NCI-H524 treated with DMSO at 0.1 percent for 48 hours (cell line): ENCODE measurements around the gene NEK4.
"Not testable (repeated sequence)": the region's sequence is repeated elsewhere in the genome, so short reads cannot be mapped to it uniquely, and the experiment has no call there.

Source experiments
- DNase-seq: peaks from one replicate; lab custom pipeline; 2025; lab: John Stamatoyannopoulos, UW

Gene NEK4

DNA sequence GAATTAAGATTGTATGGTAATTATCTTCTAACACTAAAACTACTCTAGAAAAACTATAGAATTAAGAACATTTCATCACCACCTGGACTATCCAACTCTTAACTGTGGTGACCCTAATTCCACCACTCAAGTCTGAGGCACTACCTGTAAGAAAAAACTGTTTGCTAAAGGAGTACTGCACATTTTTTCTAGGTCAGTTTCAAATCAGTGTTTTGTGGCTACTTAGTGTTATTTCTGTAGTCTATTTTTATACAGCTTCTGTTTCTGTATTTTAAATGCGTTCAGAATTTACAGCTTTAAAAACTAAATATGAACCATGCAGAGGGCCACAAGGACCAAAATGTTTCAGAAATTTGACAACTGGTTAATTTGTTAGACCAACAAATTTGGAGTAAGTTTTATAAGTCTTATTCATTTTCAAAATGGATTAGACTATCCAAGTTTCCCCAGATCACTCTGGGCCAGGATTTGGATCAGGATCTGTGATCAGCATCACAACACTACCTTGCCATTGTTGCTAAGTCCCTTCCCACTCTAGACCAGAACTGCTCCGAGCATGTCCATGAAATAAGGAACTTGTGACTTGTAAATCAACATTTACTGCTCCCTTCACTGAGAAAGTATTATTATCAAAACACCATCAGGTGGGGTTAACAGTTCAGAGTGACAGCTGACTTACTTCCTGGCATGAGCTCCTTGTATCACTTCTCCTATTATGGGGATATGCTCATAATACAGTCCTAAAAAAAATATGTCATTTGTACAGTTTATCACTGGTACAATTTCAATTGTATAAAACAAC is 73.7 kb downstream of the NEK4 start:
- DNase-seq: no peak

DNA sequence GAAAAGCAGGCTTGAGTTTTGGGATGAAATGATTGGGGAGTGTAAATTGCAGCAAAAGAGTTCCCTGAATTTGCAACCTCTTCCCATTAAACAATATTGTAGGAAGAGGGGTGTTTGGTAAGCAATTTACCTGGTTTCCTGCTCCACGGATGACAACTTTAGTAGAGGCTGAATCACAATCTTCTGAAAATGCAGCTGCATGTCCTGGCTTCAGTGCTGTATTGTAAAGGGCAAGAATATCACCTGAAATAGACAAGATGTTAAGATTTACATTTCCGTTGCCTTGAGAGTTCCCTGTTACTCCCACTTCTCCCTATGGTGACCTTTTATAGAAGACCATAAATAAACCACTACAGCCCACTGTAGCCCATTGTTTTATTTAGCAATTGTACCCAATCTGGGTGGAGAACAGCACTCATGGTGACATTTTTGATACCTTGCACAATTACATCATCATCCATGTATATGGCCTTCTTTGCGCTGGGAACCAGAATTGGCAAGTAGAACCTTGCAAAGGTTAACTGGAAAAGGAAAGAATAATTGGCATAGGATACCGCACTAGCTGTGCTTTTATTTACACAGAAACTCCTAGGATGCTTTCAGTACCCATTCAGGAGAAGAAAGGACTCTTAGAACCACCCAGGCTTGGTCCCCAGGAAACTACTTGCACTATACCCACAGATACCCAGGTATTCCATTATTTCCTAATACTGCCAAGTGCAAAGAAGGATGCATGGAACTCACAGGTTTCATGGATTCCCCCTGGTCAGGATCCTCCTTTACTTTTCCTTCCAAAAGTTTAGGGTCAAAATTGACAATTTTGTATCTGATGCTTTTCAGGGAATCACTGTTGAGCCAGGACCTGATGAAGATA is 74.7 kb downstream of the NEK4 start:
- no peak for DNase-seq

DNA sequence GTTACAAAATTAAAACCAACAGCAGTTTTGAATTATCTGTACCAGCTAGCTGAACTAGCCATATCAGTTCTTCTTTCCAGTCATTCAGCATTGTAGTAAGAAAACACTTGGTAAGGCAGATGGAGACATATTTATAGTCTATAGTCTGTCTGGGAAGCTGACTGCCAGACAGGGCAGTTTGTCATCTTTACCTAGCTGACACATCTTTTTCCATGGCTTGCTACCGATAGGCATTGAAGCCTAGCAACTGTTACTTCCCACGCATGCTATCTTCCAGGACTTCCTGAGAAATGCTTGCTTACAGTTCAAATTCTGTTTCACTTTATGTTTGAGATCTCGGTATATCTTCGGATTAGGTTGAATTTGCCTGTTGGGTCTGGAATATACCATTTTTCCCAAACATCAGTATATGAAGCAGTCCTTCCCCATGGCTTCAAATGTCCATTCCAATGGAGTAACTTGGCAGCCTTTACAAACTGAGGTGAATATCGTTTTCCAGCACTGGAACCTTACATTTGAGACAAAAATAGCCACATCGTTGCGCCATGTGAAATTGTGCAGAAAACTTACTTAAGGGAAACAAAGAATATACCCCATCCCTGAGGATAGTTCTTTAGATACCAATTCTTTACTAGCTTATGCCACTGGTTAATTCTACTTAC is 76.1 kb downstream of the NEK4 start:
- DNase-seq: no peak

DNA sequence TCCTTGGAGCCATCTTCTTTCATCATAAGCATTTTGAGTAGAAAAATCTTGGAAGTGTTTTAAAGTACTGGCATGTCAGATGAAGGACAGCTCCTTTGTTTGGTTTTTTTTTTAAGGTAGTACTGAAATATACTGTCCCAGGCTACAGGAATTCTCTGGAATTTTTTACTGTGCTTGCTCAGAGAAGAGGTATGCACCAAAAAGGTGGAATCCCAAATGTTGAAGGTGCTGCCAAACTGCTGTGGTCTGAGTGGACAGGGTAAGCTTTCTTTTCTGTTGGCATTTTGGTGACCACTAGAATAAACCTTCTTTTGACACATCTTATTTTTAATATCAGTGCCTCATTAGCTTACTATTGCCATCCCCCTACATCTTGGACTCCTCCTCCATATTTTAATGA is 77.7 kb downstream of the NEK4 start:
- DNase-seq: no peak

DNA sequence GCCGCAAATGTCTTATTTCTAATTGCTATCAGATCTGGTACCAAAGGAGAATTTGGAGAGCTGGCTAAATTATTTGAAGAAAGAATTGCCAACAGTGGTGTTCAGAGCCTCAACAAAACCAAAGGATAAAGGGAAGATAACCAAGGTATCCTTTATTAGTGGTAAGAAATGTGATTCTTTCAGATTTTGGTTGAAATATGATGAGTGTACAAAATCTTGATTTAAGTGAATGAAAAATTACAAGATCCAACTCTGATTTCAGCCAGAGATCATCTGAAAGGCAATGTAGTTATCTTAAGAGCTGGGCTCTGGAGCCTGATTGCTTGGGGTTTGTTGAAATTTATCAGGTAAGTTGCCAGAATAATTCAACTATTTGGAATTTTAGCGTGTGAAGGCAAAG is 80.2 kb downstream of the NEK4 start:
- no peak for DNase-seq

DNA sequence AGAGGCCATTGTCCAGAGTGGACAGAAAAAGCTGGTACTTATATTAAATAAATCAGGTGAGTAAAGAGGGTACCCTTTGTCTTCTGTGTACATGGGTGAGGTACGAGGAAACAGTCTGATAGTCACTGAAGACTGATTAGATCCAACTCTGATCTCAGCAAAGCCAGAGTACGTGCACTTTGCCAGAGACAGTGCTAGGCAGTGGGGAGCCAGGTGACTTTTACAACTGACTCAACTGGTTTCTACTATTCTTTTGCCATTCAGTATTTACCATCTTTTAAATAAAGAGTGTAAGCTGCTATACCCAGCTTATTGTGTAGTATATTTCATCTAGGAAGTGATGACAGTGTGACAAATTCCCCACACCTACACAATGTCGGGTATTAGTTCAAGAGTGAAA is 81.6 kb downstream of the NEK4 start:
- DNase-seq: no peak

DNA sequence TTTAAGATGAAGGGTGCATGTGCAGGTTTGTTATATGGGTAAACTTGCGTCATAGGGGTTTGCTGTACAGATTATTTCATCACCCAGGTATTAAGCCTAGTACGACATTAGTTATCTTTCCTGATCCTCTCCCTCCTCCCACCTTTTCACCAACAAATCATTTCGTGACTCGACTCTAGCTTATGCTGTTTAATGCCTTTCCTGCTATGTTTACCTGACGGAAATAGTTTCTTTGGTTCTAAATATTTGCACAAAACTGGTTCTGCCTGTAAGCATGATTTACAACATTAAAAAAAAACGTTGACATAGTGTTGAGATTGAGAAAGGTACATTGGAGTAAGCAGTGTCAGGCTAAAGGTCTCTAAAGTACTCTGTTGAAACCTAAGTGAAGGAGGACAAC is 82.5 kb downstream of the NEK4 start:
- no peak for DNase-seq

DNA sequence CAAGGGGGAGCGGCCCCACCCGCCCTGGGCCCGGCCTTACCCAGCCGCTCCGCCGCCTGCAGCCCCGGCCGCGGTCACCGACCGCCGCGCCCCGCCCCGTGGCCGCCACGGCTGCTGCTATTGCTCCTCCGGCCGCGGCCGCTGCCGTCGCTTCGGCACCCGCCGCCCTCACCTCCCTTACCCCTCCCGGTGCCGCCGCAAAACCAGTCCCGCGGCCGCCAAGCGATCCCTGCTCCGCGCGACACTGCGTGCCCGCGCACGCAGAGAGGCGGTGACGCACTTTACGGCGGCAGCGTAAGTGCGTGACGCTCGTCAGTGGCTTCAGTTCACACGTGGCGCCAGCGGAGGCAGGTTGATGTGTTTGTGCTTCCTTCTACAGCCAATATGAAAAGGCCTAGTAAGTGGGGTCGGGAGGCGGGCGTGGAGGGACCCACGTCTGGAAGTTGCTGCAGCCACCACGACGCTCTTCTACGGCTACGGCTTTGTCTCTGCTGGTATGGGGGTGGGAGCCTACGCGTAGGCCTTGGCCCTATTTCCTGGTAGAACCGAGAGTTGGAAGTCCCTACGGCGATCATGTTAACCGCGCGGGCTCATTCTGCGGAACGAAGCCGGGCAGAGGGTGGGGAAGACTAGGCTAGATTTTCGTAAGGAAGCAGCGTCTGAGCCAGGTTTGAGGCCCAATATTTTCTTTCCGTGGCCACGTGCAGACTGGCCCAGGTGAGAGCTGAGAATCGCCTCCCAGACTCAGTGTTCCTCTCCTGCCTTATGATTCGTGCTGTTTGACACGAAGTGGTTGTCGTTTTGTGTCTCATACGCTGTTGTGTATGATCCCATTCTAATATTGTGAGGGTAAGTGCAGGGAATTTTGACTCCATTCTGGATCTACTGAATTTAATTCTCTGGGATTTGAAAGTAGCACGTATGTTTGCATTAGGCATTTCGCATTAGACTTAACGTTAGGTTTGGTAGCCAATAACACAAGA is 84.7 kb downstream of the NEK4 start, which contains the start of the genes GNL3 and PBRM1:
Gene GNL3, plus strand, starts transcription at position 324 of the 983 bp plus-strand sequence. Its CDS starts 61 bp downstream, at position 385.
Gene PBRM1, minus strand, starts transcription at position 205 of the 983 bp plus-strand sequence.
- peak; percentile 64 for DNase-seq

DNA sequence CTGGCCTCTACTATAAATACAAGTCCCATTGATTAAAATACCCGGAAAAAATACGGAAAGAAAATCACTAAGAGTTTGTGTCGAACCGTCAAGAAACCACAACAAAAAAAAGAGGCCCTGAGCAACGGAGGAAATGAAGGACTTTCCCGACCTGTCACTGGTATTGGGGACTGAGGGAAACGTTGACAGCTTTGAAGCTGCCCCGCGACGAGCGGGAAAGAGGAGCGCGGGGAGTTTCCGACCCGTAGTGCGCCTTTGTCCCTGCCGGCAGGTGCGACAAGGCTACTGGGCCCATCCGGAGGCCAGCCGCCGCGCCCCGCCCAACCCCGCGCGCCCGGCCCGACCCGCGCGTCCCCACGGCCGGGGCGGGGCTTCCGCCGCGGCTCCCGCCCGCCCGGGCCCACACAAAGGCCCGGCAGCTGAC is 85.4 kb downstream of the NEK4 start:
- DNase-seq: peak; percentile 47

DNA sequence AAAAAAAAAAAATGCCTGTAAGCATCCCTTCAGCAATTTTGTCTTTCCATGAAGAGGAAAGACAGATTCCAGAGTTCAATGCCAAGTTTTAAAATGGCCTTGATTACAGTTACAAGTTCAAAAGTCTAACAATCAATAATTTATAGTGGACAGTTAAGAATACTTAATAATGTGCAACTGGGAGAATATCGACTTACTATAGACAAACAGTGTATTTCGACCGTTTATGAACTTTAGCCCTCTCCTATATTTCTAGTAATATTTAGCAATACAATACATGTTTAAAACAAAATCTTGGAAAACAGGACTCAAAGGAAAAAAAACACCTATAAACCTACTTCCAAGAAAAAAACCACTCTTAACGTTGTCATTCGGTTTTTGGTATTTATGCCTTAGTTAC is 86.6 kb downstream of the NEK4 start:
- DNase-seq: no peak

DNA sequence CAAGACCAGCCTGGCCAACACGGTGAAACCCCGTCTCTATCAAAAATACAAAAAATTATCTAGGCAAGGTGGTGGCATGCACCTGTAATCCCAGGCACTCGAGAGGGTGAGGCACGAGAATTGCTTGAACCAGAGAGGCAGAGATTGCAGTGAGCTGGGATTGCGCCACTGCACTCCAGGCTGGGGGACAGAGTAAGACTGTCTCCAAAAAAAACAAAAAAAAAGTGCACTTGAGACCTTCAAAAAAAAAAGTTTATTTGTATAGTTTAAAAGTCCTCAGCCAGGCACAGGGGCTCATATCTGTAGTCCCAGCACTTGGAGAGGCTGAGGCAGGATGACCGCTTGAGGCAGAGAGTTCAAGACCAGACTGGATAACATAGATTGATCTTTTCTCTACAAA is 87.1 kb downstream of the NEK4 start:
- DNase-seq: no peak

DNA sequence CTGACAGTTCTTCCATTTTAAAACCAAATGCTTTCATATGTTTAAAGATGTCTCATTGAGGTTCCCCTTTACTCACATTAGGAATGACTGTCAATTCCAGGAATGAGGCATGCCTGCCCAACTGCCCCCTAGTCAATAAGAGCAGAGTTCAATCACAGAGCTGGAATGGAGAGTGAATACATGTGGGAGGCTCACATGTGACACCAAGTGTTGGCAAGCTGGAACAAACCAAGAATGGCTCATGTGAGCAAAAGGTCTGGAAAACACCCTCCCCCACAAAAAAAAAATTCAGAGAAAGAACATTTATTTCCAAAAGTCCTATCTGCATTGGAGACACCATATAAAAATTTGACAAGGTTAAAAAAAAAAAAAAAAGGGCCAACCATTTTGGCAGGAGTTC is 88.7 kb downstream of the NEK4 start:
- no peak for DNase-seq

DNA sequence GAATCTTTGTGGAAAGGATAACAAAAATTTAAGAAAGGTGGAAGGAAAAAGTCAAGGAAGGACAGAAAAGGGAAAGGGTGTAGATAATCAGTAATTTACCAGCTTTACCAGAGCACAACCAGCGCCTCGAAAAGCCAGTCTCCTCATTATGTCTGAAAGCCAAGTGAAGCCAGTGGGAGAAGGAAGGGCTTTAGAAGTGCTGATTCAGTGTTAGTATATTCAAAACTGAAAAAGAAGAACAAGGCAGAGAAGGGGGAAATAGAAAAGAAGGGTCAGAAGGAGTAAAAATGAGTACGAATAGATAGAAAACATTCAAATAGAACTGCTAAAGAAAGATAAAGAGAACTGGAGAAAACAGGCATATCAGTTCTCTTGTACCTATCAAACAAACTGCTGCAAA is 89.1 kb downstream of the NEK4 start:
- no peak for DNase-seq

DNA sequence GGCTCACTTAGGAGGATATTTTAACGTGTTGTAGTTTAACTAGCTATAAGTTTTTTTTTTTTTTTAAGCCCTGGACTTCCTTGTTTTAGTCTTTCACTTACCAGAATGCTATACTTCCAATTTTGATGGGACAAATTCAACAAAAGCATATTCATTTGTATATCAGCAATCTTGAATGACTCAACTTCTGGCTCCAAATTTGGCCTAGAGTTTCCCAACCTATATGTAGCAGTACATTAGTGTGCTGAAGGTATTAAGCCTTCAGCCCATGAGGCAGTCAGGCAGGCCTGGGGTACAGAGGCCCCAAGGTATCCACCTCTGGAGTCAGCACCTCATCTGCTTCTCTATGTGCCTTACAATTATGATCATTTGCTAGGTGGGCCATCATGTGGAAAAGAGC is 90.9 kb downstream of the NEK4 start:
- no peak for DNase-seq

DNA sequence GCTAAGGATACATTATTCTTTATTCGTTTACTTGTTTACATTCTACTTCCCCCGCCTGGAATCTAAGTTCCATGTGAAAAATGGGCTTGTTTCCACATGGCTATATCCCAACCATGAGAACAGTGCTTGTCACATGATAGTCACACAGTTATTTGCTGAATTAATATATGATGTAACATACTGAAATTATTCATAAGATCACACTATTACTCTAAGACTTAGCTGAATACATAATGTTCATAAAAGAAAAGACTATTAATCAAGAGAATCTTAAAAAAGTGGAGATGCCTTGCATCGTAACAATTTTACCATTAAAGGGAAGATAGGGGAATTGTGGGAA is 91.6 kb downstream of the NEK4 start:
- no peak for DNase-seq

DNA sequence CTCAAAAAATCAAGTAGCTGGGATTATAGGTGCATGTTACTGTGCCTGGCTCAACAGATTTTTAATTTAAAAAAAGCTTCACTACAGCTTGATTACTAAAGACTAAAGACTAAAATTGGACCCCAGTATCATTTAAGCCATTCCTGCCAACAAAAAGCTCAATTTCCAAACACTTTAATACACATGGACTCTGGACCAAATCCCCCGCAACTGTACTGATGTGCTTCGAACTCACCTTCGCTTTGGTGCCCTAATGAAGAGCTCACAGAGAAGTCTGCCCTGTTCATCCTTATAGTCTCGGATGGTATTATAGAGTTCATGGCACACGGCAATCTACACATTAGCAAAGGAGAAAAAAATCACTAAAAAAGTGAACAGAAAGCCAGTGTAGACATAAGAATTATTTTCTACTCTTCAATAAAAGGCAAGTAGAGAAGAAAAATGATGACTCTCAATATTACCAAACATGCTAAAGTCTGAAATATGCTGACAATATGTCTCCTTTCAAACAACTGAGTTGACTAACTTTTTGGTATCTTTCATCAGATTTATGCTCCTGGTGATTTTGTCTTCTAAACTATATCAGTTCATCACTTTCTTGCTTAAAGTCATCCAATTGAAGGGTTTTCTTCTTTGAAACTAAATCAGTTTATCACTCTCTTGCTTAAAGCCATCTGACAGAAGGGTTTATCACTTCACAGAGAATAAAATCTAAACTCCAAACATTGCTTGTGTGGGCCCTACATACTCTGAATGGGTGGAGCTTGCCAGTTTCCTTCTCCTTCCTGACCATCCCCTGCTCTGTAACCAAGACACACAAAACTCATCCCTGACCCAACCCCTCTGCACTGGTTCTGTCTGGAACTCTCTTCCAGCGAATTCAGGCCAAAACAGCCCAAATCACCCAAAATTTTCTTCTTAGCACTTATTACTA is 92.2 kb downstream of the NEK4 start:
- no peak for DNase-seq

DNA sequence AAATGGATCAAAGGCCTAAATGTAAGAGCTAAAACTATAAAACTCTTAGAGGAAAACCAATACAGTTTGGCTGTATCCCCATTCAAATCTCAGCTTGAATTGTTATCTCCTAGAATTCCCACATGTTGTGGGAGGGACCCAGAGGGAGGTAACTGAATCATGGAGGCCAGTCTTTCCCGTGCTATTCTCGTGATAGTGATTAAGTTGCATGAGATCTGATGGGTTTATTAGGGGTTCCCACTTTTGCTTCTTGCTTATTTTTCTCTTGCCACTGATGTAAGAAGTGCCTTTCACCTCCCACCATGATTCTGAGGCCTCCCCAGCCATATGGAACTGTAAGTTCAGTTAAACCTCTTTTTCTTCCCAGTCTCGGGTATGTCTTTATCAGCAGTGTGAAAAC is 94.5 kb downstream of the NEK4 start:
- DNase-seq: not testable (repeated sequence)

DNA sequence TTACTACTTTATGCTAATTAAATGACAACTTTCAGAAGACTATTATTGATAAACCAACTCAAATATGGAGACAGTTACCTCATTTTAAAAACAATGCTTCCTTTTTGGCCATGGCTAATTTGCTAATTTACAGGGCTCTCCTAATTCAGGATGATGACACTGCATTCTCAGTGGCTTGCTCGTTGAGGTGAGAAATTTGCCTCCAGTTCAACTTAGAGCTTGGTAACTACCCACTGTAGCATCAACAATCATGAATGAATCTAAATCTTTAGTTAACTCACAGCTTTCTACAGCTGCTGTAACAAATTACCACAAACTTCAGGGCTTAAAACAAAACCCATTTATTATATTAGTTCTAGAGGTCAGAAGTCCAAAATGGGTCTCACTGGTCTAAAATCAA is 99.1 kb downstream of the NEK4 start:
- DNase-seq: no peak

DNA sequence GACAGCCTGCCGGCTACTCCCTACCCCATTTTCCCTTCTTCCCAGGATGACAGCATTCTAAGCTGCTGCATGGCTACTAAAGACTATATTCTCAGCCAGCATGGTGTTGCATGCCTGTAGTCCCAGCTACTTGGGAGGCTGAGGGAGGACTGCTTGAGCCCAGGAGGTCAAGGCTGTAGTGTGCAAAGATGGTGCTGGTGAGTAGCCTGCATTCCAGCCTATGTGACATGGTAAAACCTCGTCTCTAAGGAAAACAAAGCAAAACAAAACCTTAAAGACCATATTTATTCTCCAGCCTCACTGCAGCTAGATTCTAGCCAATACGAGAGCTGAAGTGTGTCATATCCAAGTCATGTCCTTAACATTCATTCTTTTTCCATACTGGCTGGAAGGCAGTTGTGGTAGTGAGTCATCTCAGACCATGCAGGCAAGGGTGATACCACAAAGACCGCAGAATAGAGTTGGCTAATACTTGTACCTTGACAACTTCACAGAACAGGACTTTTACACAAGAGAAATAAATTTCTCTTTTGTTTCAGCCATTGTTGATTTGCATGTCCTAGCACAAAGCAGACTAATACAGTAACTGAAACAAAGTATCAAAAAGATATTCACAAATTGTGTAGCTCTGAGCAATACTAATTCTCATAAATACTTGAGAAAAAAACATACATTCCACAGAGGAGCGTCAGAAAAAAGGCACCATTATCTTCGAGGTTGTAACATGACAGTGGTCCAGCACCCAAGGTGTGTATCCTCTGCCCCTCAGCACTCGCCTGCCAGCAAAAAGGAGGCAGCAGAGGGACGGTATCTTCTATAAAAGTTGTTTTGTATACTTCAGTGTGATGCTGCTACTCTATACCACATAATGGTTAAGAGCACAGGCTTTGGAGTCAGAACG is 99.9 kb downstream of the NEK4 start:
- DNase-seq: no peak
